ENCODE measurements around the gene CAGE1. TPM values are rescaled to one million over a fixed set of nuclear protein-coding genes. Genes with fewer than 3 reads are reported as not detected.

The CAGE1 gene
- total RNA-seq, 6 experiments from 2014 or later, result 0.22 TPM; not detected in 5

GRCh38 chr6:7424967-7425807 lies 35.6 kb upstream of the CAGE1 start:
- Mint-ChIP-seq H3K4me1 (ENCODE audit: low read depth) (no peaks in the 10 kb centered on the region), H3K27ac (no peak overlapping the region), H3K4me3 (no peak overlapping the region), H3K27me3 (ENCODE audit: insufficient read depth) (no peaks in the 10 kb centered on the region; the same call in 1 of the 2 replicates), H3K9me3 (no peaks in the 10 kb centered on the region), H3K36me3 (ENCODE audit: low read depth) (no peaks in the 10 kb centered on the region)
- peak; percentile 48 for DNase-seq
- TF ChIP-seq CTCF (IDR thresholded peaks at IDR 0.05), result peak; percentile 78

GRCh38 chr6:7424058-7424457 lies 34.5 kb upstream of the CAGE1 start:
- Mint-ChIP-seq H3K36me3 (ENCODE audit: low read depth) (no peaks in the 10 kb centered on the region), H3K27me3 (ENCODE audit: insufficient read depth) (no peaks in the 10 kb centered on the region; the same call in 1 of the 2 replicates), H3K4me3 (no peak overlapping the region), H3K27ac (no peak overlapping the region), H3K4me1 (ENCODE audit: low read depth) (peaks cover 5% of the 10 kb centered on the region), H3K9me3 (no peaks in the 10 kb centered on the region)
- no peak for TF ChIP-seq CTCF (IDR thresholded peaks at IDR 0.05)
- no peak for DNase-seq

- no peak overlapping the region for H3K27ac Mint-ChIP-seq
- H3K9me3 Mint-ChIP-seq, result no peaks in the 10 kb centered on the region
- H3K4me1 Mint-ChIP-seq (ENCODE audit: low read depth), result peaks cover 18% of the 10 kb centered on the region
- no peak for TF ChIP-seq CTCF (IDR thresholded peaks at IDR 0.05)
- peaks cover 14% of the 10 kb centered on the region; the same call in 1 of the 2 replicates for H3K36me3 Mint-ChIP-seq (ENCODE audit: low read depth)
- no peaks in the 10 kb centered on the region for H3K27me3 Mint-ChIP-seq (ENCODE audit: insufficient read depth)
- H3K4me3 Mint-ChIP-seq, result no peak overlapping the region
- no peak for DNase-seq
Measured at GRCh38 chr6:7421066-7421465, 31.5 kb upstream of the CAGE1 start.

GRCh38 chr6:7419065-7419464 lies 29.5 kb upstream of the CAGE1 start:
- H3K27ac Mint-ChIP-seq, result no peak overlapping the region
- no peak overlapping the region for H3K4me3 Mint-ChIP-seq
- no peak for TF ChIP-seq CTCF (IDR thresholded peaks at IDR 0.05)
- H3K27me3 Mint-ChIP-seq (ENCODE audit: insufficient read depth), result no peaks in the 10 kb centered on the region
- peak; percentile 13 for DNase-seq
- H3K9me3 Mint-ChIP-seq, result no peaks in the 10 kb centered on the region
- H3K36me3 Mint-ChIP-seq (ENCODE audit: low read depth), result peaks cover 27% of the 10 kb centered on the region; the same call in 1 of the 2 replicates
- H3K4me1 Mint-ChIP-seq (ENCODE audit: low read depth), result peaks cover 29% of the 10 kb centered on the region

GRCh38 chr6:7418238-7418905 lies 28.8 kb upstream of the CAGE1 start:
- Mint-ChIP-seq H3K27me3 (ENCODE audit: insufficient read depth) (no peaks in the 10 kb centered on the region), H3K4me1 (ENCODE audit: low read depth) (peaks cover 32% of the 10 kb centered on the region), H3K27ac (peak overlapping the region; percentile 40), H3K4me3 (peak overlapping the region; percentile 13; the same call in 1 of the 2 replicates), H3K9me3 (no peaks in the 10 kb centered on the region), H3K36me3 (ENCODE audit: low read depth) (peaks cover 29% of the 10 kb centered on the region; the same call in 1 of the 2 replicates)
- TF ChIP-seq CTCF (IDR thresholded peaks at IDR 0.05), result no peak
- DNase-seq, result peak; percentile 56

All from HFFc6 (cell line).